ENCODE data around the gene FASTKD3. TPM values are rescaled to one million over a fixed set of nuclear protein-coding genes. Genes with fewer than 3 reads are reported as not detected.
A peak's percentile ranks its signal among the peaks of the same experiment; 100 is the strongest.

FASTKD3 gene
- total RNA-seq, 1 donor from 2014 or later = 5.8 TPM

DNA sequence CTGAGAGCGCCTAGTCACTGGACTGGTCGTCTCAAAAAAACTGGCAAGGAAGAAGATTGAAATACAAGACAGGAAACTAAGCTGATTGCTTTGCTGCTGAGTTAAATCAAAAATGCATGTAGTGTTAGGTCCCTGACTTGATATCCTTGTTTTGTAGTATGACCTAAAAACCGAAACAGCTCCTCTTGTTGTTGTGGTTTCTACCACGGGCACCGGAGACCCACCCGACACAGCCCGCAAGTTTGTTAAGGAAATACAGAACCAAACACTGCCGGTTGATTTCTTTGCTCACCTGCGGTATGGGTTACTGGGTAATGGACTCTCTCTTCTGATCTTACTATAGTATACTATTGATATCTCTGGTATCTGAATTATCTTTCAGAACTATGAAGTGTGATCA, 4.4 kb upstream of the FASTKD3 start:
- Mint-ChIP-seq H3K4me1 (ENCODE audit: unreplicated experiment) (peaks cover 21% of the 10 kb centered on the region), H3K36me3 (ENCODE audit: unreplicated experiment) (peaks cover 30% of the 10 kb centered on the region), H3K27ac (ENCODE audit: unreplicated experiment) (no peak overlapping the region), H3K27me3 (ENCODE audit: unreplicated experiment) (no peaks in the 10 kb centered on the region), H3K4me3 (ENCODE audit: unreplicated experiment) (no peak overlapping the region), H3K9me3 (ENCODE audit: unreplicated experiment) (no peaks in the 10 kb centered on the region)
- TF ChIP-seq, protein P1, sequence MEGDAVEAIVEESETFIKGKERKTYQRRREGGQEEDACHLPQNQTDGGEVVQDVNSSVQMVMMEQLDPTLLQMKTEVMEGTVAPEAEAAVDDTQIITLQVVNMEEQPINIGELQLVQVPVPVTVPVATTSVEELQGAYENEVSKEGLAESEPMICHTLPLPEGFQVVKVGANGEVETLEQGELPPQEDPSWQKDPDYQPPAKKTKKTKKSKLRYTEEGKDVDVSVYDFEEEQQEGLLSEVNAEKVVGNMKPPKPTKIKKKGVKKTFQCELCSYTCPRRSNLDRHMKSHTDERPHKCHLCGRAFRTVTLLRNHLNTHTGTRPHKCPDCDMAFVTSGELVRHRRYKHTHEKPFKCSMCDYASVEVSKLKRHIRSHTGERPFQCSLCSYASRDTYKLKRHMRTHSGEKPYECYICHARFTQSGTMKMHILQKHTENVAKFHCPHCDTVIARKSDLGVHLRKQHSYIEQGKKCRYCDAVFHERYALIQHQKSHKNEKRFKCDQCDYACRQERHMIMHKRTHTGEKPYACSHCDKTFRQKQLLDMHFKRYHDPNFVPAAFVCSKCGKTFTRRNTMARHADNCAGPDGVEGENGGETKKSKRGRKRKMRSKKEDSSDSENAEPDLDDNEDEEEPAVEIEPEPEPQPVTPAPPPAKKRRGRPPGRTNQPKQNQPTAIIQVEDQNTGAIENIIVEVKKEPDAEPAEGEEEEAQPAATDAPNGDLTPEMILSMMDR (IDR thresholded peaks at IDR 0.05) = no peak
- DNase-seq (ENCODE audit: extremely low spot score, unreplicated experiment) = no peak

DNA sequence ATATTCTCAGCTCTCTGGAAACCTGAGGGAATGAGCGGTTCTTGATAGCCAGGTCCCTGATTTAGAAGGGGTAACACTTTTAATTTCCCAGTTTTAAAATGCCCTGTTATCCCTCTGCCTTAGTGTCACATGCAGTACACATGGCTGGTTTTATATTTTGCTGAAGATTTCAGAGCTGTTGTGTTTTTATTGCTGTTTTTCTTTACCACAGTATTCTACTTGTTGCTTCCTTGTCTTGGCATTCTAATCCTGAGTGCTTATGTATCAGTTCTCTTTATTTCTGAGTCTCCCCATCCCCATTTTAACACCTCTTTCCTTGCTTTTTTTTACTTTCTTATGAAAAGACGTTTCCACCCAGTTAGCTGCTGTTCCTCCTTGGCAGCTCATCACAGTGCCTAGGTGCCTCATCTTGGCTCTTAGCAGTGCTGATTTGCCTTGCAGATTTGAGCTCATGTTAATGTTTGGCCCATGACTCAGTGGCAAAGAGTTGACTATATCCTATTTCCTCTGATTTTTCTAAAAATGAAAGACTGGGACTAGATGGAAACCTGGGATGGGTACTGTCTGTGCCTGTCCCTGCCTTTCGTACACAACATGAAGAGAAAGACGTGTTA, 3.8 kb upstream of the FASTKD3 start:
- DNase-seq (ENCODE audit: extremely low spot score, unreplicated experiment) = no peak
- TF ChIP-seq, protein P1 (IDR thresholded peaks at IDR 0.05) = no peak
- Mint-ChIP-seq H3K4me1 (ENCODE audit: unreplicated experiment) (peaks cover 20% of the 10 kb centered on the region), H3K27me3 (ENCODE audit: unreplicated experiment) (no peaks in the 10 kb centered on the region), H3K36me3 (ENCODE audit: unreplicated experiment) (peaks cover 24% of the 10 kb centered on the region), H3K9me3 (ENCODE audit: unreplicated experiment) (no peaks in the 10 kb centered on the region), H3K4me3 (ENCODE audit: unreplicated experiment) (no peak overlapping the region), H3K27ac (ENCODE audit: unreplicated experiment) (no peak overlapping the region)

GRCh38 chr5:7871653-7872052, 2.8 kb upstream of the FASTKD3 start:
- Mint-ChIP-seq H3K27me3 (ENCODE audit: unreplicated experiment) (no peaks in the 10 kb centered on the region), H3K9me3 (ENCODE audit: unreplicated experiment) (no peaks in the 10 kb centered on the region), H3K36me3 (ENCODE audit: unreplicated experiment) (peaks cover 22% of the 10 kb centered on the region), H3K4me3 (ENCODE audit: unreplicated experiment) (no peak overlapping the region), H3K4me1 (ENCODE audit: unreplicated experiment) (peaks cover 20% of the 10 kb centered on the region), H3K27ac (ENCODE audit: unreplicated experiment) (no peak overlapping the region)
- no peak for DNase-seq (ENCODE audit: extremely low spot score, unreplicated experiment)
- TF ChIP-seq, protein P1 (IDR thresholded peaks at IDR 0.05) = no peak

GRCh38 chr5:7869474-7870136, 774 bp upstream of the FASTKD3 start:
- DNase-seq (ENCODE audit: extremely low spot score, unreplicated experiment) = no peak
- H3K4me3 Mint-ChIP-seq (ENCODE audit: unreplicated experiment) = peak overlapping the region; percentile 94
- H3K27ac Mint-ChIP-seq (ENCODE audit: unreplicated experiment) = peak overlapping the region; percentile 27
- peaks cover 7% of the 10 kb centered on the region for H3K36me3 Mint-ChIP-seq (ENCODE audit: unreplicated experiment)
- peaks cover 20% of the 10 kb centered on the region for H3K4me1 Mint-ChIP-seq (ENCODE audit: unreplicated experiment)
- TF ChIP-seq, protein P1 (IDR thresholded peaks at IDR 0.05) = no peak
- no peaks in the 10 kb centered on the region for H3K9me3 Mint-ChIP-seq (ENCODE audit: unreplicated experiment)
- no peaks in the 10 kb centered on the region for H3K27me3 Mint-ChIP-seq (ENCODE audit: unreplicated experiment)

DNA sequence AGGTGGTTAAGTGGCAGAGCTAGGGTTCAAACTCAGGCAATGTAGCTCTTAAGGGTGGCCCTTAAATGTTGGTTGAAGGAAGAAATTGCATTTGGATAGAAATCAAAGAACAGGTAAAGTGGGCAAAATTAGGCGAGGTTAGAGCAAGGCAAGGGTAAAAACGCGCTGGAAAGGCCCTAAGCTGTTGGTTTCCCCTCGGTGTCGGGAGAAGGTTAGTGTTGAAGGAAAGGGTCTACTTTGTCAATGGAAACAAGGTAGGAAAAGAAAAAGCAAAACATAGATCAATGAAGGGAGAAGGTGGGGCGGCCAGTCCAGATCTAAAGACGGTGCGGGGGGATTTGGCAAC, 431 bp downstream of the FASTKD3 start:
- TF ChIP-seq, protein P1 (IDR thresholded peaks at IDR 0.05) = no peak
- peak overlapping the region; percentile 94 for H3K4me3 Mint-ChIP-seq (ENCODE audit: unreplicated experiment)
- peak overlapping the region; percentile 76 for H3K27ac Mint-ChIP-seq (ENCODE audit: unreplicated experiment)
- DNase-seq (ENCODE audit: extremely low spot score, unreplicated experiment) = no peak
- no peaks in the 10 kb centered on the region for H3K27me3 Mint-ChIP-seq (ENCODE audit: unreplicated experiment)
- no peaks in the 10 kb centered on the region for H3K9me3 Mint-ChIP-seq (ENCODE audit: unreplicated experiment)
- peaks cover 20% of the 10 kb centered on the region for H3K4me1 Mint-ChIP-seq (ENCODE audit: unreplicated experiment)
- H3K36me3 Mint-ChIP-seq (ENCODE audit: unreplicated experiment) = peaks cover 1% of the 10 kb centered on the region

All from osteocyte (in vitro differentiated cells).